ENCODE results near the gene THAP10.

THAP10 gene

GRCh38 chr15:70856884-70857561 is 35.2 kb downstream of the THAP10 start:
- no peaks in the 10 kb centered on the region for H3K27me3 ChIP-seq (ENCODE audit: control insufficient read depth, low read length)
- no peaks in the 10 kb centered on the region for H3K36me3 ChIP-seq (ENCODE audit: control insufficient read depth, low read length)
- no peaks in the 10 kb centered on the region for H3K9me3 ChIP-seq (ENCODE audit: control insufficient read depth, insufficient read depth, low read length)
- no peak overlapping the region for H3K27ac ChIP-seq (ENCODE audit: low read depth, low read length)
- no peaks in the 10 kb centered on the region for H3K79me2 ChIP-seq (ENCODE audit: control insufficient read depth, low read length)
- H4K20me1 ChIP-seq (ENCODE audit: control insufficient read depth, insufficient read depth, low read depth, low read length) = no peaks in the 10 kb centered on the region
- no peaks in the 10 kb centered on the region for H3F3A ChIP-seq (ENCODE audit: control insufficient read depth, insufficient read depth)
- no peak for TF ChIP-seq EZH2phosphoT487 (IDR thresholded peaks at IDR 0.05; ENCODE audit: borderline replicate concordance, low read length)
- TF ChIP-seq, protein P1, sequence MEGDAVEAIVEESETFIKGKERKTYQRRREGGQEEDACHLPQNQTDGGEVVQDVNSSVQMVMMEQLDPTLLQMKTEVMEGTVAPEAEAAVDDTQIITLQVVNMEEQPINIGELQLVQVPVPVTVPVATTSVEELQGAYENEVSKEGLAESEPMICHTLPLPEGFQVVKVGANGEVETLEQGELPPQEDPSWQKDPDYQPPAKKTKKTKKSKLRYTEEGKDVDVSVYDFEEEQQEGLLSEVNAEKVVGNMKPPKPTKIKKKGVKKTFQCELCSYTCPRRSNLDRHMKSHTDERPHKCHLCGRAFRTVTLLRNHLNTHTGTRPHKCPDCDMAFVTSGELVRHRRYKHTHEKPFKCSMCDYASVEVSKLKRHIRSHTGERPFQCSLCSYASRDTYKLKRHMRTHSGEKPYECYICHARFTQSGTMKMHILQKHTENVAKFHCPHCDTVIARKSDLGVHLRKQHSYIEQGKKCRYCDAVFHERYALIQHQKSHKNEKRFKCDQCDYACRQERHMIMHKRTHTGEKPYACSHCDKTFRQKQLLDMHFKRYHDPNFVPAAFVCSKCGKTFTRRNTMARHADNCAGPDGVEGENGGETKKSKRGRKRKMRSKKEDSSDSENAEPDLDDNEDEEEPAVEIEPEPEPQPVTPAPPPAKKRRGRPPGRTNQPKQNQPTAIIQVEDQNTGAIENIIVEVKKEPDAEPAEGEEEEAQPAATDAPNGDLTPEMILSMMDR (IDR thresholded peaks at IDR 0.05; ENCODE audit: low read depth, low read length, poor library complexity, severe bottlenecking) = no peak
- no peak overlapping the region for H3K4me3 ChIP-seq (ENCODE audit: low read length)
- H3K4me1 ChIP-seq (ENCODE audit: control insufficient read depth, low read length) = no peaks in the 10 kb centered on the region
- H3K4me2 ChIP-seq (ENCODE audit: low read length) = no peak overlapping the region
- no peaks in the 10 kb centered on the region for H3K9me2 ChIP-seq (replicated peaks; ENCODE audit: control insufficient read depth, low read length)

- H3K4me2 ChIP-seq (ENCODE audit: low read length) = no peak overlapping the region
Measured at GRCh38 chr15:70856177-70856883, 35.9 kb downstream of the THAP10 start.

GRCh38 chr15:70855764-70856163 is 36.5 kb downstream of the THAP10 start:
- Histone ChIP-seq H3K4me2 (ENCODE audit: low read length) (no peak overlapping the region), H3F3A (ENCODE audit: control insufficient read depth, insufficient read depth) (no peaks in the 10 kb centered on the region), H3K36me3 (ENCODE audit: control insufficient read depth, low read length) (no peaks in the 10 kb centered on the region), H3K9me3 (ENCODE audit: control insufficient read depth, insufficient read depth, low read length) (no peaks in the 10 kb centered on the region), H3K27ac (ENCODE audit: low read depth, low read length) (no peak overlapping the region), H3K4me3 (ENCODE audit: low read length) (no peak overlapping the region), H3K79me2 (ENCODE audit: control insufficient read depth, low read length) (no peaks in the 10 kb centered on the region), H3K27me3 (ENCODE audit: control insufficient read depth, low read length) (0 out of 2 replicates have a peak, but pooled peaks cover 2% of the 10 kb centered on the region), H3K4me1 (ENCODE audit: control insufficient read depth, low read length) (no peaks in the 10 kb centered on the region), H4K20me1 (ENCODE audit: control insufficient read depth, insufficient read depth, low read depth, low read length) (no peaks in the 10 kb centered on the region), H3K9me2 (replicated peaks; ENCODE audit: control insufficient read depth, low read length) (no peaks in the 10 kb centered on the region)
- TF ChIP-seq, protein P1 (IDR thresholded peaks at IDR 0.05; ENCODE audit: low read depth, low read length, poor library complexity, severe bottlenecking) = no peak
- TF ChIP-seq EZH2phosphoT487 (IDR thresholded peaks at IDR 0.05; ENCODE audit: borderline replicate concordance, low read length) = no peak

More at GRCh38 chr15:70856177-70856883, 35.9 kb downstream of the THAP10 start:
- no peak for TF ChIP-seq EZH2phosphoT487 (IDR thresholded peaks at IDR 0.05; ENCODE audit: borderline replicate concordance, low read length)
- TF ChIP-seq, protein P1 (IDR thresholded peaks at IDR 0.05; ENCODE audit: low read depth, low read length, poor library complexity, severe bottlenecking) = no peak
- H3K4me3 ChIP-seq (ENCODE audit: low read length) = no peak overlapping the region
- no peaks in the 10 kb centered on the region for H3K9me3 ChIP-seq (ENCODE audit: control insufficient read depth, insufficient read depth, low read length)
- no peaks in the 10 kb centered on the region for H3K9me2 ChIP-seq (replicated peaks; ENCODE audit: control insufficient read depth, low read length)
- H3K27ac ChIP-seq (ENCODE audit: low read depth, low read length) = no peak overlapping the region
- H3K4me1 ChIP-seq (ENCODE audit: control insufficient read depth, low read length) = no peaks in the 10 kb centered on the region
- H3K27me3 ChIP-seq (ENCODE audit: control insufficient read depth, low read length) = 0 out of 2 replicates have a peak, but pooled peaks cover 2% of the 10 kb centered on the region
- H4K20me1 ChIP-seq (ENCODE audit: control insufficient read depth, insufficient read depth, low read depth, low read length) = no peaks in the 10 kb centered on the region
- H3K36me3 ChIP-seq (ENCODE audit: control insufficient read depth, low read length) = no peaks in the 10 kb centered on the region
- no peaks in the 10 kb centered on the region for H3K79me2 ChIP-seq (ENCODE audit: control insufficient read depth, low read length)
- H3F3A ChIP-seq (ENCODE audit: control insufficient read depth, insufficient read depth) = no peaks in the 10 kb centered on the region

Measured in DOHH2 (cell line).